ENCODE results near the gene ELMO3.

ELMO3 gene

GRCh38 chr16:67238278-67238575 lies 39.3 kb downstream of the ELMO3 start:
- no peak overlapping the region for H3K27ac ChIP-seq (ENCODE audit: extremely low read depth, low read depth, low read length)
- TF ChIP-seq ZNF19 (tag by site-specific recombination; IDR thresholded peaks at IDR 0.05; ENCODE audit: low read depth) (no peak), ZNF221 (tag by site-specific recombination; IDR thresholded peaks at IDR 0.05; ENCODE audit: borderline replicate concordance) (no peak), ZNF585B (tag by site-specific recombination; IDR thresholded peaks at IDR 0.05) (no peak), ZNF792 (tag by site-specific recombination; IDR thresholded peaks at IDR 0.05) (no peak), IKZF3 (tag by site-specific recombination; IDR thresholded peaks at IDR 0.05) (no peak), ZNF837 (tag by site-specific recombination; IDR thresholded peaks at IDR 0.05) (no peak), ZFP41 (tag by site-specific recombination; IDR thresholded peaks at IDR 0.05; ENCODE audit: borderline replicate concordance) (no peak), PBX3 (CRISPR knock-in tag; IDR thresholded peaks at IDR 0.05) (no peak), ZNF391 (tag by site-specific recombination; IDR thresholded peaks at IDR 0.05; ENCODE audit: borderline replicate concordance, low read depth) (no peak), ZBTB48 (tag by site-specific recombination; IDR thresholded peaks at IDR 0.05) (no peak)
- H3K36me3 ChIP-seq (ENCODE audit: control insufficient read depth in 2 of 2, insufficient read depth in 1 of 2, low read length in 2 of 2) = peaks cover 4 to 65% of the 10 kb centered on the region in 2 experiments; a peak in 2 of 3 replicates
- ChIA-PET CTCF (interaction anchor here (1.1 to 1.2 kb wide), 2 partner anchors 8 to 15 kb away, joined by 3 to 5 read pairs; no protein-coding TSS in a partner anchor), POLR2A (interaction anchor here (3.1 to 4.0 kb wide), 2 partner anchors 9 to 11 kb away, joined by 22 to 25 read pairs; partner anchors contain the start of genes FHOD1 and TMEM208)
- H3K9me3 ChIP-seq (ENCODE audit: control insufficient read depth, insufficient read depth, low read depth, low read length) = no peaks in the 10 kb centered on the region
- H3K4me1 ChIP-seq (ENCODE audit: control insufficient read depth, insufficient read depth, low read length) = no peaks in the 10 kb centered on the region
- H3K4me3 ChIP-seq (ENCODE audit: low read depth, low read length) = no peak overlapping the region

GRCh38 chr16:67238806-67239470 lies 40.0 kb downstream of the ELMO3 start:
- ChIA-PET POLR2A (interaction anchor here (1.9 to 4.0 kb wide), 2 partner anchors 11 to 12 kb away, joined by 6 to 25 read pairs; partner anchors contain the start of gene TMEM208), CTCF (interaction anchor here (0.5 to 1.5 kb wide), 6 partner anchors 12 to 464 kb away, joined by 3 to 5 read pairs (median 4); partner anchors contain the start of genes NOL3 and TMEM208)
- H3K9me3 ChIP-seq (ENCODE audit: control insufficient read depth, insufficient read depth, low read depth, low read length) = no peaks in the 10 kb centered on the region
- no peak overlapping the region for H3K27ac ChIP-seq (ENCODE audit: extremely low read depth, low read depth, low read length)
- TF ChIP-seq ZBTB1 (tag by site-specific recombination; IDR thresholded peaks at IDR 0.05) = no peak
- TF ChIP-seq IKZF3 (tag by site-specific recombination; IDR thresholded peaks at IDR 0.05) = no peak
- no peak for TF ChIP-seq ZFP37 (tag by site-specific recombination; IDR thresholded peaks at IDR 0.05)
- TF ChIP-seq ZNF792 (tag by site-specific recombination; IDR thresholded peaks at IDR 0.05) = no peak
- no peak for TF ChIP-seq ZNF223 (tag by site-specific recombination; IDR thresholded peaks at IDR 0.05)
- no peak for TF ChIP-seq ZNF211 (tag by site-specific recombination; IDR thresholded peaks at IDR 0.05; ENCODE audit: low read depth)
- no peak for TF ChIP-seq ZNF133 (tag by site-specific recombination; IDR thresholded peaks at IDR 0.05)
- no peak for TF ChIP-seq ZBTB21 (tag by site-specific recombination; IDR thresholded peaks at IDR 0.05)
- no peak for TF ChIP-seq ZSCAN18 (tag by site-specific recombination; IDR thresholded peaks at IDR 0.05)
- TF ChIP-seq OSR2 (tag by site-specific recombination; IDR thresholded peaks at IDR 0.05) = no peak
- no peak for TF ChIP-seq ZSCAN23 (tag by site-specific recombination; IDR thresholded peaks at IDR 0.05)
- TF ChIP-seq KLF16 (tag by site-specific recombination; IDR thresholded peaks at IDR 0.05) = no peak
- no peak for TF ChIP-seq ZNF221 (tag by site-specific recombination; IDR thresholded peaks at IDR 0.05; ENCODE audit: borderline replicate concordance)
- no peak for TF ChIP-seq HOXD13 (CRISPR knock-in tag; IDR thresholded peaks at IDR 0.05; ENCODE audit: borderline replicate concordance)
- TF ChIP-seq ZEB2 (tag by site-specific recombination; IDR thresholded peaks at IDR 0.05) = no peak
- TF ChIP-seq ZNF18 (tag by site-specific recombination; IDR thresholded peaks at IDR 0.05) = no peak
- TF ChIP-seq ZBTB49 (tag by site-specific recombination; IDR thresholded peaks at IDR 0.05; ENCODE audit: low read depth) = no peak
- TF ChIP-seq SP2 (tag by site-specific recombination; IDR thresholded peaks at IDR 0.05) = no peak
- TF ChIP-seq ZNF560 (tag by site-specific recombination; IDR thresholded peaks at IDR 0.05; ENCODE audit: borderline replicate concordance) = no peak
- no peak overlapping the region for H3K4me3 ChIP-seq (ENCODE audit: low read depth, low read length)
- H3K4me1 ChIP-seq (ENCODE audit: control insufficient read depth, insufficient read depth, low read length) = no peaks in the 10 kb centered on the region; the same call in 1 of the 2 replicates
- peaks cover 4 to 60% of the 10 kb centered on the region in 2 experiments; a peak in 2 of 3 replicates for H3K36me3 ChIP-seq (ENCODE audit: control insufficient read depth in 2 of 2, insufficient read depth in 1 of 2, low read length in 2 of 2)
